Prostate gland (tissue), 2 donors: ENCODE results near the gene MMRN1. TPM values are rescaled to one million over a fixed set of nuclear protein-coding genes. Genes with fewer than 3 reads are reported as not detected.

Source experiments
- DNase-seq: peaks from one replicate; pipeline ENCODE4 v3.0.0-alpha.2; 2019; ENCODE audit warnings: low spot score
- H3K27ac ChIP-seq, 2 donors: fragments of 200-600 bp; sonication (generic); 2 replicates each; pipeline ENCODE4 v1.5.1; 2017 to 2019
- H3K27me3 ChIP-seq: fragments of 200-600 bp; sonication (generic); replicated peaks from 2 replicates; pipeline ENCODE4 v1.5.1; 2019; ENCODE audit not compliant: insufficient read depth
- H3K36me3 ChIP-seq, 2 donors: fragments of 200-600 bp; sonication (generic); 1 replicate in 1 of 2; 2 replicates in 1 of 2; pipeline versions ENCODE4 v1.5.1 to v1.8.1; 2017 to 2019
- H3K4me1 ChIP-seq: fragments of 200-600 bp; sonication (generic); replicated peaks from 2 replicates; pipeline ENCODE4 v1.5.1; 2019
- H3K4me3 ChIP-seq, 2 donors: fragments of 200-600 bp; sonication (generic); 2 replicates each; pipeline ENCODE4 v1.5.1; 2017 to 2019
- H3K9me3 ChIP-seq: fragments of 200-600 bp; sonication (generic); 2 replicates; pipeline ENCODE4 v1.5.1; 2017
- CTCF ChIP-seq, 4 experiments: fragments of 200-600 bp in 2 of 4; fragments of 450-650 bp in 2 of 4; sonication (generic) in 2 of 4; IDR thresholded peaks; 1 replicate in 3 of 4; 2 replicates in 1 of 4; pipeline ENCODE4 v1.5.1; 2016 to 2019; ENCODE audit warnings: antibody characterized with exemption in 4 of 4, mild to moderate bottlenecking in 2 of 4, moderate library complexity in 2 of 4
- POLR2A ChIP-seq: fragments of 450-650 bp; IDR thresholded peaks from one replicate; pipeline ENCODE4 v1.6.1; 2016; ENCODE audit warnings: antibody characterized with exemption, mild to moderate bottlenecking
- POLR2AphosphoS5 ChIP-seq: sonication (generic); formaldehyde crosslinking; IDR thresholded peaks from one replicate; pipeline ENCODE4 v1.6.1; 2017; ENCODE audit warnings: antibody characterized with exemption
- WGBS: methylation state at CpG from one replicate; pipeline ENCODE4 v1.1.5; 2018; 5-methylcytosine and 5-hydroxymethylcytosine counted together
- intact Hi-C: fragments of 100-400 bp; cut with DNase I; formaldehyde crosslinking; loops from one replicate; pipeline ENCODE4 v1.14.2; 2022
- total RNA-seq, 2 donors: library from RNA; depleted of rRNA; stranded (reverse); fragments of >200 nt; gene quantifications; one replicate each; pipeline ENCODE4 v1.1.0, GENCODE V29; 2016

The MMRN1 gene
- total RNA-seq, 2 donors from 2014 or later, result 5.9 to 10.6 TPM

DNA sequence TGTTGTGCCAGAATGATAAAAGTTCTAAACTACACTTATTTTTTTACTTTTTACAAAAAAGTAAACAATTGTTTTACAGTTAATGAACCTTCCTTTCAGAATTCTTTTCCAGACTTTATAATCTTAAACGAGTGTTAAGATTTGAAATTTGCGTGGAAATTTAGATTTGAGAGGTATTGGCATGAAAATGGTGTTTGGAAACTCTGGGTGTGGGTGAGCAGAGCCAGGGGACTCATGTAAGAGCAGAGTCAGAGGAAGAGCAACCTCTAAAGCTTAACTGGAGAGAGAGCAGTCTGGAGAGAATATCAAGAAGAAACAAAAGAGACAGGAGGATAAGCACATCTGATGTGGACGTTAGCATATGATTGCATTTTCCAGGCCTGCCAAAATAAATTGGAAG, 48.2 kb downstream of the MMRN1 start:
- DNase-seq, result no peak
- H3K4me1 ChIP-seq, result no peaks in the 10 kb centered on the region

DNA sequence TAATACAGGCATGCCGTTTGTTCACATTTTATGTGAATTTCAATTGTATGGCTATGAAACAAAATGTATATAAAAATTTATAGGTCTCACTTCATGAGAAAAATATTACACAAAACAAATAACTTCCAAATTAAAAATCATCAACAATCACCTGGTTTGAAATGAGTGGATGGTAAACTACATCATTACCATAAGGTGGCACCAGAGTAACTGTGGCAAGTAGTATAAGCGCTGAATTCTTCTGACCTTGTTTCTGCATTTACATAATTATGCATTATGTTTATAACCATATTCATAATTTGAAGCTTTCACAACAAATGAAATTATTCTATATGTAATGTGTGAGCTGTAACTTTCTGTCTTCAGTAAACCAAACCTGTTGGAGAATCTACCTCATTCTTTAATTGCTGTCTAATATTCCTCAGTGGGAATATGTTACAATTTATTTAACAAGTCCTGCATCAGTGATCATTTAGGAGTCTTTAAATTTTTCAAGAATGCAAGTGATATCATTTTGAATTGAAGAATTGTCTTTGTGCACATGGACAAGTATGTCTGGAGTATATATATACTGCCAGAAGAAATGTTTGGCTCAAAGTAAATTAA, 55.2 kb downstream of the MMRN1 start:
- no peak overlapping the region for H3K4me3 ChIP-seq
- intact Hi-C loops, result no loop called here
- 85% methylated on average over 2 of the region's 2 CpGs for WGBS
- TF ChIP-seq POLR2AphosphoS5 (no peak), CTCF (IDR thresholded peaks at IDR 0.05) (peak in 1 of 4 experiments; percentile 19)
- no peaks in the 10 kb centered on the region for H3K4me1 ChIP-seq
- H3K36me3 ChIP-seq, result no peaks in the 10 kb centered on the region
- no peak for DNase-seq
- H3K27me3 ChIP-seq, result no peaks in the 10 kb centered on the region
- H3K9me3 ChIP-seq, result no peaks in the 10 kb centered on the region
- no peak overlapping the region for H3K27ac ChIP-seq

More for the DNA sequence above, 48.2 kb downstream of the MMRN1 start:
- no peaks in the 10 kb centered on the region for H3K27me3 ChIP-seq
- no peak overlapping the region for H3K4me3 ChIP-seq
- no peak overlapping the region for H3K27ac ChIP-seq
- intact Hi-C loops, result no loop called here
- WGBS, result 72% methylated on average over 3 of the region's 3 CpGs
- no peaks in the 10 kb centered on the region for H3K36me3 ChIP-seq
- H3K9me3 ChIP-seq, result no peaks in the 10 kb centered on the region
- TF ChIP-seq POLR2A (no peak), POLR2AphosphoS5 (no peak), CTCF (IDR thresholded peaks at IDR 0.05) (no peak)

- no peak for DNase-seq
- Histone ChIP-seq H3K4me1 (no peaks in the 10 kb centered on the region), H3K9me3 (no peaks in the 10 kb centered on the region), H3K4me3 (no peak overlapping the region), H3K36me3 (no peaks in the 10 kb centered on the region), H3K27ac (no peak overlapping the region), H3K27me3 (no peaks in the 10 kb centered on the region)
- intact Hi-C loops, result no loop called here
- WGBS, result 72% methylated on average over 3 of the region's 3 CpGs
- TF ChIP-seq CTCF (IDR thresholded peaks at IDR 0.05) (no peak), POLR2A (no peak), POLR2AphosphoS5 (no peak)
Observed at GRCh38 chr4:89952458-89952857, 57.8 kb downstream of the MMRN1 start.

DNA sequence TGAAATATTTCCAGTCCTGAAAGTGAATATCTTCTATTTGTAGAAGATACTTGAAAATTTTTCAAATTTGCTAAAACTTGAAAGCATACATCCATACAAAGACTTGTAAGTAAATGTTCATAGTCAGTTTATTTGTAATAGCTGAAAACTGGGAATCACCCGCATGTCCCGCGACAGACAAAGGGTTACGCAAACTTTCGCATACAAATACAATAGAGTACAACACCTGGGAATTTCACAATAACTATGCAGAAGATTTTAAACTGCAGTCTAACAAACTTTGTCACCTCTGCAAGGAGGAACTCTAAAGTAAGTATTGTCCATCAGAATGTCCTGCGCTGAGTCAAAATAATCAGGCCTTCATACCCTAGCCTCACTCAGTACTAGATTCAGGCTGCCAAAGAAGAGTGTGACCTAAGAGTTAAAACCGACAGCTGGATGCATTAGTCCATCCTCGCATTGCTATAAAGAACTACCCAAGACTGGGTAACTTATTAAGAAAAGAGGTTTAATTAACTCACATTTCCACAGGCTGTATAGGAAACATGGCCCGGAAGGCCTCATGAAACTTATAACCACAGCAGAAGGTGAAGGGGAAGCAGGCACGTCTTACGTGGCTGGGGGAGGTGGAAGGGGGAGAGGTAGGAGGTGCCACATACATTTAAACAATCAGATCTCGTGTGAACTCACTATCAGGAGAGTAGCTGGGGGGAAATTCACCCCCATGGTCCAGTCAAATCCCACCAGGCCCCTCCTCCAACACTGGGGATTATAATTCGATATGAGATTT, 60.4 kb downstream of the MMRN1 start:
- no peaks in the 10 kb centered on the region for H3K9me3 ChIP-seq
- no peak for TF ChIP-seq CTCF (IDR thresholded peaks at IDR 0.05)
- TF ChIP-seq POLR2AphosphoS5, result no peak
- TF ChIP-seq POLR2A, result no peak
- no peaks in the 10 kb centered on the region for H3K4me1 ChIP-seq
- H3K27ac ChIP-seq, result no peak overlapping the region
- DNase-seq, result no peak
- no peaks in the 10 kb centered on the region for H3K27me3 ChIP-seq
- intact Hi-C loops, result no loop called here
- no peak overlapping the region for H3K4me3 ChIP-seq
- WGBS, result 89% methylated on average over 13 of the region's 13 CpGs
- no peaks in the 10 kb centered on the region for H3K36me3 ChIP-seq
